SK-N-SH treated with all-trans-retinoic acid at 6 μM for 48 hours (cell line): ENCODE measurements around the gene TULP1.

Experiments
- ATAC-seq: fragments of 200-7000 bp; cut with Tn5 transposase; 3 replicates; pipeline ENCODE4 v1.9.1; 2020; ENCODE audit warnings: mild to moderate bottlenecking, moderate library complexity
- ARNTL ChIP-seq: fragments of 450-650 bp; formaldehyde crosslinking; IDR thresholded peaks from 2 replicates; pipeline ENCODE4 v1.5.0; 2020; ENCODE audit warnings: low read depth, mild to moderate bottlenecking, moderate library complexity, borderline replicate concordance
- BACH2 ChIP-seq: fragments of 250-450 bp; sonication (Bioruptor Pico); IDR thresholded peaks from 2 replicates; pipeline ENCODE4 v1.9.0; 2021; ENCODE audit warnings: mild to moderate bottlenecking, borderline replicate concordance
- CSDC2 ChIP-seq: fragments of 250-450 bp; sonication (Bioruptor Pico); IDR thresholded peaks from 2 replicates; pipeline ENCODE4 v1.5.0; 2020; ENCODE audit warnings: mild to moderate bottlenecking, moderate library complexity
- CSRNP3 ChIP-seq: fragments of 250-450 bp; sonication (Bioruptor Pico); IDR thresholded peaks from 2 replicates; pipeline ENCODE4 v1.5.1; 2021; ENCODE audit warnings: mild to moderate bottlenecking, moderate library complexity
- ESRRG ChIP-seq: fragments of 250-450 bp; sonication (Bioruptor Pico); IDR thresholded peaks from 2 replicates; pipeline ENCODE4 v1.6.1; 2021; ENCODE audit warnings: mild to moderate bottlenecking
- GLIS3 ChIP-seq: fragments of 250-450 bp; sonication (Bioruptor Pico); IDR thresholded peaks from 2 replicates; pipeline ENCODE4 v1.5.0; 2020; ENCODE audit warnings: mild to moderate bottlenecking, moderate library complexity
- OSR1 ChIP-seq: fragments of 250-450 bp; sonication (Bioruptor Pico); IDR thresholded peaks from 2 replicates; pipeline ENCODE4 v1.8.0; 2022; ENCODE audit warnings: moderate library complexity, mild to moderate bottlenecking, inconsistent platforms
- PPARA ChIP-seq: fragments of 250-450 bp; sonication (Bioruptor Pico); IDR thresholded peaks from 2 replicates; pipeline ENCODE4 v1.5.0; 2020; ENCODE audit warnings: mild to moderate bottlenecking, borderline replicate concordance
- RARB ChIP-seq: fragments of 250-450 bp; sonication (Bioruptor Pico); IDR thresholded peaks from 2 replicates; pipeline ENCODE4 v1.8.0; 2021; ENCODE audit warnings: mild to moderate bottlenecking, moderate library complexity
- SNAI2 ChIP-seq: fragments of 250-450 bp; sonication (Bioruptor Pico); IDR thresholded peaks from 2 replicates; pipeline ENCODE4 v1.5.0; 2020; ENCODE audit warnings: mild to moderate bottlenecking, moderate library complexity
- TCF4 ChIP-seq: fragments of 250-450 bp; sonication (Bioruptor Pico); IDR thresholded peaks from 2 replicates; pipeline ENCODE4 v1.8.0; 2021; ENCODE audit warnings: mild to moderate bottlenecking, moderate library complexity, borderline replicate concordance
- TOX ChIP-seq: fragments of 250-450 bp; sonication (Bioruptor Pico); IDR thresholded peaks from 2 replicates; pipeline ENCODE4 v1.8.0; 2021; ENCODE audit warnings: mild to moderate bottlenecking, moderate library complexity, borderline replicate concordance
- ZC3H10 ChIP-seq: fragments of 250-450 bp; sonication (Bioruptor Pico); IDR thresholded peaks from 2 replicates; pipeline ENCODE4 v1.5.1; 2021; ENCODE audit warnings: mild to moderate bottlenecking, moderate library complexity
- ZFP3 ChIP-seq: fragments of 250-450 bp; sonication (Bioruptor Pico); IDR thresholded peaks from 2 replicates; pipeline ENCODE4 v1.5.0; 2020; ENCODE audit warnings: mild to moderate bottlenecking, moderate library complexity
- ZFP30 ChIP-seq: fragments of 450-650 bp; formaldehyde crosslinking; IDR thresholded peaks from 2 replicates; pipeline ENCODE4 v1.5.0; 2022; ENCODE audit warnings: mild to moderate bottlenecking, moderate library complexity
- ZNF70 ChIP-seq: fragments of 450-650 bp; formaldehyde crosslinking; IDR thresholded peaks from 2 replicates; pipeline ENCODE4 v1.5.0; 2020; ENCODE audit warnings: mild to moderate bottlenecking, moderate library complexity
- TF ChIP-seq, protein P1 (sequence below): fragments of 250-450 bp; sonication (Bioruptor Pico); IDR thresholded peaks from 2 replicates; pipeline ENCODE4 v1.5.1; 2020; ENCODE audit warnings: low read depth, mild to moderate bottlenecking, moderate library complexity
- TF ChIP-seq, protein P2 (sequence below): fragments of 250-450 bp; sonication (Bioruptor Pico); IDR thresholded peaks from 2 replicates; pipeline ENCODE4 v1.5.0; 2020; ENCODE audit warnings: mild to moderate bottlenecking, moderate library complexity
- TF ChIP-seq, protein P3 (sequence below): fragments of 250-450 bp; sonication (Bioruptor Pico); IDR thresholded peaks from 2 replicates; pipeline ENCODE4 v1.8.0; 2021; ENCODE audit warnings: low read depth, mild to moderate bottlenecking, moderate library complexity, borderline replicate concordance

TULP1 gene

DNA sequence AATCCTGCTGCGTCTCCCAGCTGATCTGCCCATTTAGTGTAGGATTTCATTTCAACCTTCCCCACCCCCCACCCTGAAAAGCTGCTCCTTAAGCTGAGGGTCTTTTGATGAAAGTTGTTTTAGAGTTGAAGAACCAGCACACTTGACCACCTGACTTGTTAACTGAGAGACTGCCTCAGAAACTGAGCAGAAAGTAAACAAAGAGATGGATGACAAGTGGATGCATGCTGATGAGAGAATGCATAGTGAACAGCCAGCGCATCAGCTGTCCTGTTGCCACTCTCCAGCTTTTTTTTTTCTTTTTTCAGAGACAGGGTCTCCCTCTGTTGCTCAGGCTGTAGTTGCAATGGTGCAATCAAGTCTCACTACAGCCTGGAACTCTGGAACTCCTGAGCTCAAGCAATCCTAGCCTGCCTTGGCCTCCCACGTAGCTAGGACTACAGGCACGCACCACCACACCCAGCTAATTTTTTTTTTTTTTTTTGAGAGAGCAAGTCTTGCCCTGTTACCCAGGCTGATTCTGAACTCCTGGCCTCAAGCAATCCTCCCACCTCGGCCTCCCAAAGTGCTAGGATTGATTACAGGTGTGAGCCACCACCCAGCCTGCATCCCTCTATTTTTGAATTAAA is 35.0 kb downstream of the TULP1 start (continued):
- TF ChIP-seq CSDC2 (CRISPR knock-in tag) = no peak
- TF ChIP-seq ZFP30 (CRISPR knock-in tag) = no peak
- no peak for TF ChIP-seq ARNTL (CRISPR knock-in tag)
- TF ChIP-seq PPARA (CRISPR knock-in tag) = no peak
- TF ChIP-seq, protein P1, sequence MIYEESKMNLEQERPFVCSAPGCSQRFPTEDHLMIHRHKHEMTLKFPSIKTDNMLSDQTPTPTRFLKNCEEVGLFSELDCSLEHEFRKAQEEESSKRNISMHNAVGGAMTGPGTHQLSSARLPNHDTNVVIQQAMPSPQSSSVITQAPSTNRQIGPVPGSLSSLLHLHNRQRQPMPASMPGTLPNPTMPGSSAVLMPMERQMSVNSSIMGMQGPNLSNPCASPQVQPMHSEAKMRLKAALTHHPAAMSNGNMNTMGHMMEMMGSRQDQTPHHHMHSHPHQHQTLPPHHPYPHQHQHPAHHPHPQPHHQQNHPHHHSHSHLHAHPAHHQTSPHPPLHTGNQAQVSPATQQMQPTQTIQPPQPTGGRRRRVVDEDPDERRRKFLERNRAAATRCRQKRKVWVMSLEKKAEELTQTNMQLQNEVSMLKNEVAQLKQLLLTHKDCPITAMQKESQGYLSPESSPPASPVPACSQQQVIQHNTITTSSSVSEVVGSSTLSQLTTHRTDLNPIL (CRISPR knock-in tag) = no peak
- no peak for TF ChIP-seq ZC3H10 (CRISPR knock-in tag)

DNA sequence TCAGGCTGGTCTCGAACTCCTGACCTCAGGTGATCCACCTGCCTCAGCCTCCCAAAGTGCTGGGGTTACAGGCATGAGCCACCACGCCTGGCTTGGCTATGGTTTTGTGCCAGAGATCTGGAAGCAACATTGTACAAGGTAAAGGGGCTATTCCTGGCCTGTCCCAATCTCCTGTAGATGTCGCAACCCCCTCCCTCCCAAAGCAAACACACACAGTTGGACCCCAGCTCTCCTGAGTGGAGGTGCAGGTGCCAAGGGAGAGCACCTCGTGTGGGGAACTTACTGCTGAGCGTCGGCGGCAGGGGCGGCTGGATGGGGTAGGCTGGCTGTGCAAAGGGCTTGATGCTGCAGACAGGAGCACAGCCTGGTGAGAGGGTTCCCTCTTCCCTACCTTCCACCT is 35.7 kb downstream of the TULP1 start:
- no peak for ATAC-seq
- TF ChIP-seq, protein P2, sequence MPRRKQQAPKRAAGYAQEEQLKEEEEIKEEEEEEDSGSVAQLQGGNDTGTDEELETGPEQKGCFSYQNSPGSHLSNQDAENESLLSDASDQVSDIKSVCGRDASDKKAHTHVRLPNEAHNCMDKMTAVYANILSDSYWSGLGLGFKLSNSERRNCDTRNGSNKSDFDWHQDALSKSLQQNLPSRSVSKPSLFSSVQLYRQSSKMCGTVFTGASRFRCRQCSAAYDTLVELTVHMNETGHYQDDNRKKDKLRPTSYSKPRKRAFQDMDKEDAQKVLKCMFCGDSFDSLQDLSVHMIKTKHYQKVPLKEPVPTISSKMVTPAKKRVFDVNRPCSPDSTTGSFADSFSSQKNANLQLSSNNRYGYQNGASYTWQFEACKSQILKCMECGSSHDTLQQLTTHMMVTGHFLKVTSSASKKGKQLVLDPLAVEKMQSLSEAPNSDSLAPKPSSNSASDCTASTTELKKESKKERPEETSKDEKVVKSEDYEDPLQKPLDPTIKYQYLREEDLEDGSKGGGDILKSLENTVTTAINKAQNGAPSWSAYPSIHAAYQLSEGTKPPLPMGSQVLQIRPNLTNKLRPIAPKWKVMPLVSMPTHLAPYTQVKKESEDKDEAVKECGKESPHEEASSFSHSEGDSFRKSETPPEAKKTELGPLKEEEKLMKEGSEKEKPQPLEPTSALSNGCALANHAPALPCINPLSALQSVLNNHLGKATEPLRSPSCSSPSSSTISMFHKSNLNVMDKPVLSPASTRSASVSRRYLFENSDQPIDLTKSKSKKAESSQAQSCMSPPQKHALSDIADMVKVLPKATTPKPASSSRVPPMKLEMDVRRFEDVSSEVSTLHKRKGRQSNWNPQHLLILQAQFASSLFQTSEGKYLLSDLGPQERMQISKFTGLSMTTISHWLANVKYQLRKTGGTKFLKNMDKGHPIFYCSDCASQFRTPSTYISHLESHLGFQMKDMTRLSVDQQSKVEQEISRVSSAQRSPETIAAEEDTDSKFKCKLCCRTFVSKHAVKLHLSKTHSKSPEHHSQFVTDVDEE = no peak
- TF ChIP-seq PPARA (CRISPR knock-in tag) (no peak), SNAI2 (CRISPR knock-in tag) (no peak), ZC3H10 (CRISPR knock-in tag) (no peak), CSDC2 (CRISPR knock-in tag) (no peak), ESRRG (CRISPR knock-in tag) (no peak), RARB (no peak), BACH2 (CRISPR knock-in tag) (no peak), TCF4 (CRISPR knock-in tag) (no peak), OSR1 (CRISPR knock-in tag) (no peak), ZFP30 (CRISPR knock-in tag) (no peak), TOX (CRISPR knock-in tag) (no peak), GLIS3 (CRISPR knock-in tag) (no peak), ZNF70 (CRISPR knock-in tag) (no peak)
- TF ChIP-seq, protein P1 (CRISPR knock-in tag) = no peak
- TF ChIP-seq, protein P3, sequence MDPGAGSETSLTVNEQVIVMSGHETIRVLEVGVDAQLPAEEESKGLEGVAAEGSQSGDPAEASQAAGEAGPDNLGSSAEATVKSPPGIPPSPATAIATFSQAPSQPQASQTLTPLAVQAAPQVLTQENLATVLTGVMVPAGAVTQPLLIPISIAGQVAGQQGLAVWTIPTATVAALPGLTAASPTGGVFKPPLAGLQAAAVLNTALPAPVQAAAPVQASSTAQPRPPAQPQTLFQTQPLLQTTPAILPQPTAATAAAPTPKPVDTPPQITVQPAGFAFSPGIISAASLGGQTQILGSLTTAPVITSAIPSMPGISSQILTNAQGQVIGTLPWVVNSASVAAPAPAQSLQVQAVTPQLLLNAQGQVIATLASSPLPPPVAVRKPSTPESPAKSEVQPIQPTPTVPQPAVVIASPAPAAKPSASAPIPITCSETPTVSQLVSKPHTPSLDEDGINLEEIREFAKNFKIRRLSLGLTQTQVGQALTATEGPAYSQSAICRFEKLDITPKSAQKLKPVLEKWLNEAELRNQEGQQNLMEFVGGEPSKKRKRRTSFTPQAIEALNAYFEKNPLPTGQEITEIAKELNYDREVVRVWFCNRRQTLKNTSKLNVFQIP (CRISPR knock-in tag) = no peak

DNA sequence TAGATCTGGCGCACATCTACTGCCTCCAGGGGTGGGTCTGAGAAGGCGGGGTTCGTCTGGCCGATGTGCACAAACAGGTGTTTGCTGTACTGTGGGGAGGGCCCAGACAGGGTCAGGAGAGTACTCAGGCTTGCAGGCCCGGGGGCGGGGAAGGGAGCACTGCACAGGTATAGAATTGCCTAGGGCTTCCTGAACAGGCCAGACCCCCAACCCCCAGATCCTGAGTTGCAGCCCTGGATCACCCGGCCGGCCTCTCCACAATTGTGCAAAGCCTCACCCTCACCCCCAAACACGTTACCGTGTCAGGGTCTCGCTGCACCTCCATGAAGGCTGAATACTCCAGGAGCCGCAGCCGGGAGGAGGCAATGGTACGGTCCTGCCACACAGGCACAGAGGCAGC is 36.7 kb downstream of the TULP1 start:
- no peak for TF ChIP-seq ZC3H10 (CRISPR knock-in tag)
- ATAC-seq = no peak

DNA sequence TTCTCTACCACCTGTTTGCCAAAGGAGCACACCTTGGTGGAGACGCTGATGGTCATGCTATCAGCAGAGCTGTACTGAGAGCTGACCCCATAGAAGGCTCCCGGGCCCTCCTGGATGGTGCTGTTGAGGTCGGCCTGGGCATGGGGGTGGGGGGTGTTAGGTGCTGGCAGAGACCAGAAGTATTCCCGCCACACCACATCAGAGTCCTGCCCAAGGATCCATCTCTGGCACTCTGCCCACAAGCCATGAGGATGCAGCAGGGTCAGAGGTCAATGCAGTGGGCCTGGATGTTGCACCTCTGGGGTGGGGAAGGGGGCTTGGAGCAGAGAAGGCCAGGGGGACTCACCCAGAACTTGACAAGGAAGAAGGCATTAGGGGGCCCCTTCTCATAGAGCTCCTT is 37.1 kb downstream of the TULP1 start:
- peak; percentile 4 for ATAC-seq
- TF ChIP-seq, protein P2 = no peak
- no peak for TF ChIP-seq ZFP30 (CRISPR knock-in tag)
- no peak for TF ChIP-seq RARB
- TF ChIP-seq TOX (CRISPR knock-in tag) = no peak
- no peak for TF ChIP-seq GLIS3 (CRISPR knock-in tag)
- TF ChIP-seq ZFP3 (CRISPR knock-in tag) = no peak
- TF ChIP-seq, protein P1 (CRISPR knock-in tag) = no peak
- TF ChIP-seq, protein P3 (CRISPR knock-in tag) = no peak
- TF ChIP-seq CSRNP3 = no peak
- TF ChIP-seq ZC3H10 (CRISPR knock-in tag) = no peak
